ENCODE results near the gene CCDC194.

The CCDC194 gene, protein sequence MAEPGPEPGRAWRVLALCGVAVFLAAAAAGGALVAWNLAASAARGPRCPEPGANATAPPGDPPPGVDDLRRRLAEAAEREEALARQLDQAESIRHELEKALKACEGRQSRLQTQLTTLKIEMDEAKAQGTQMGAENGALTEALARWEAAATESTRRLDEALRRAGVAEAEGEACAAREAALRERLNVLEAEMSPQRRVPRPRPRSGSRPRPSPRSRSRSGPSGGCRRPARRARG

DNA sequence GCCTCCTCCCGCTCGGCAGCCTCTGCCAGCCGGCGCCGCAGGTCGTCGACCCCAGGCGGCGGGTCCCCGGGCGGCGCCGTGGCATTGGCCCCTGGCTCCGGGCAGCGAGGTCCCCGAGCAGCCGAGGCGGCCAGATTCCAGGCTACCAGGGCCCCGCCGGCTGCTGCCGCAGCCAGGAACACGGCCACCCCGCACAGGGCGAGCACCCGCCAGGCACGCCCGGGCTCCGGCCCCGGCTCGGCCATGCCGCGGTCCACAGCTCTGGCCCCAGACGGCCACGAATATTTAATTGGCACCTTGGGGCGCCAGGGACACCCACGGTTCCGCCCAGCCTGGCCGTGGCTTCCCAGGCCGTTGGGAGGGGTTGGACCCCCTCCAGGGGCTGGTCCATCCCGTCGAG lies at the start of gene CCDC194:
Gene CCDC194 (minus strand): TSS at position 283 of the 400 bp plus-strand sequence. CDS start 38 bp downstream, at position 245.
- TF ChIP-seq, protein P1, sequence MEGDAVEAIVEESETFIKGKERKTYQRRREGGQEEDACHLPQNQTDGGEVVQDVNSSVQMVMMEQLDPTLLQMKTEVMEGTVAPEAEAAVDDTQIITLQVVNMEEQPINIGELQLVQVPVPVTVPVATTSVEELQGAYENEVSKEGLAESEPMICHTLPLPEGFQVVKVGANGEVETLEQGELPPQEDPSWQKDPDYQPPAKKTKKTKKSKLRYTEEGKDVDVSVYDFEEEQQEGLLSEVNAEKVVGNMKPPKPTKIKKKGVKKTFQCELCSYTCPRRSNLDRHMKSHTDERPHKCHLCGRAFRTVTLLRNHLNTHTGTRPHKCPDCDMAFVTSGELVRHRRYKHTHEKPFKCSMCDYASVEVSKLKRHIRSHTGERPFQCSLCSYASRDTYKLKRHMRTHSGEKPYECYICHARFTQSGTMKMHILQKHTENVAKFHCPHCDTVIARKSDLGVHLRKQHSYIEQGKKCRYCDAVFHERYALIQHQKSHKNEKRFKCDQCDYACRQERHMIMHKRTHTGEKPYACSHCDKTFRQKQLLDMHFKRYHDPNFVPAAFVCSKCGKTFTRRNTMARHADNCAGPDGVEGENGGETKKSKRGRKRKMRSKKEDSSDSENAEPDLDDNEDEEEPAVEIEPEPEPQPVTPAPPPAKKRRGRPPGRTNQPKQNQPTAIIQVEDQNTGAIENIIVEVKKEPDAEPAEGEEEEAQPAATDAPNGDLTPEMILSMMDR (IDR thresholded peaks at IDR 0.05; ENCODE audit: borderline replicate concordance, control extremely low read depth, extremely low read depth, insufficient read depth, missing control alignments), result no peak
- in situ Hi-C loops (cut with MboI; ENCODE audit: low sequenced_read_pairs, unreplicated experiment), result no loop called here
- no peak for DNase-seq (ENCODE audit: low spot score)

DNA sequence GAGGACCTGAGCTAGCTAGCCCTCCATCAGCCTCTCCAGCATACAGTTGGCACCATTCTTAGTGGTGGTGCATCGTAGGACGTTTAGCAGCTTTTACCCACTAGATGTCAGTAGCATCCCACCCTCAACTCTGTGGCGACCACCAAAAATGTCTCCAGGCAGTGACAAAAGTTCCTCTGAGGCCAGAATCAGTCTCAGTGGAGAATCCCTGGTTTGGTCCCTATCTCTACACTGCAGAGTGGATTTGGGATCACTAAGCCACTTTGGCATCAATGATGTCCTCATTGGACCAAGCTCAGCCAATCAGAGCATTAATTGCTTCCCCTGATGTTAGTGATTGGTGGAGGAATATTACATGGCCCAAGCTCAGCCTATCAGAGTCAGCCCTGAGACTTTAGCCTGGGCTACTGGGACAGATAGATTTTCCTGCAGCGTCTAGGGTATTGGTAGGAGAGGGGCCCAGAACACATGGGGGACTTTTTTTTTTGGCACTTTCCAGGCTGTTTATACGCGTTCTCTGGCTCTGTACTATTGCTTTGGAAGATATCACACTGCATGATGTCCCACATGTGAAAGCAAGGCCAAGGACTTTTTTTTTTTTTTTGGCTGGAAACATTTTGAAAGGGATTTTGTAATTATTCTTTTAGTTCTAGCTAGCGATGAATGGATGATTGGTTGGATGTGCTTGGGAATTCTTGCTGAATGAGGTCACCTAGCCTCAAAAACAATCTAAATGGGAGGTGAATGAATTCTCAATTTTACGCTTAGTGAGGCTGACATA lies 47.4 kb upstream of the CCDC194 start:
- peak; percentile 58 for DNase-seq (ENCODE audit: low spot score)
- in situ Hi-C loops (cut with MboI; ENCODE audit: low sequenced_read_pairs, unreplicated experiment), result no loop called here
- TF ChIP-seq, protein P1 (IDR thresholded peaks at IDR 0.05; ENCODE audit: borderline replicate concordance, control extremely low read depth, extremely low read depth, insufficient read depth, missing control alignments), result peak; percentile 13

DNA sequence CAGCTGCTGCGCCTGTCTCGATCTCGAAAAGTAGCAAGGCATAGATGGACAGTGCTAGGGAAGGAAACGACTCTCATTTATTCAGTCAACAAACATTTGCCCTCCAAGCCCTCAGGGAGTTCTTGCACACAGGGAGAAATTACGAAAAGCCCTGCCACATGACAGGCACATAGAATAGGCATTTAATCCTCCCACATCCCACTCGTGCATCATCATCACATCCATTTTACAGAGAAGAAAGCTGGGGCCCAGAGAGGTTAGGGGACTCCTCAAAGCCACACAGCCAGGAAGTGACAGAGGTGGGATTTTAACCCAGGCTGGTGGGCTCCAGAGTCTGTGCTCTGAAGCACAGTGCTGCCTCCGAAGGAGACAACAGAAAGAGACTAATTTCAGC lies 42.9 kb upstream of the CCDC194 start:
- DNase-seq (ENCODE audit: low spot score), result no peak
- in situ Hi-C loops (cut with MboI; ENCODE audit: low sequenced_read_pairs, unreplicated experiment), result no loop called here
- TF ChIP-seq, protein P1 (IDR thresholded peaks at IDR 0.05; ENCODE audit: borderline replicate concordance, control extremely low read depth, extremely low read depth, insufficient read depth, missing control alignments), result no peak

DNA sequence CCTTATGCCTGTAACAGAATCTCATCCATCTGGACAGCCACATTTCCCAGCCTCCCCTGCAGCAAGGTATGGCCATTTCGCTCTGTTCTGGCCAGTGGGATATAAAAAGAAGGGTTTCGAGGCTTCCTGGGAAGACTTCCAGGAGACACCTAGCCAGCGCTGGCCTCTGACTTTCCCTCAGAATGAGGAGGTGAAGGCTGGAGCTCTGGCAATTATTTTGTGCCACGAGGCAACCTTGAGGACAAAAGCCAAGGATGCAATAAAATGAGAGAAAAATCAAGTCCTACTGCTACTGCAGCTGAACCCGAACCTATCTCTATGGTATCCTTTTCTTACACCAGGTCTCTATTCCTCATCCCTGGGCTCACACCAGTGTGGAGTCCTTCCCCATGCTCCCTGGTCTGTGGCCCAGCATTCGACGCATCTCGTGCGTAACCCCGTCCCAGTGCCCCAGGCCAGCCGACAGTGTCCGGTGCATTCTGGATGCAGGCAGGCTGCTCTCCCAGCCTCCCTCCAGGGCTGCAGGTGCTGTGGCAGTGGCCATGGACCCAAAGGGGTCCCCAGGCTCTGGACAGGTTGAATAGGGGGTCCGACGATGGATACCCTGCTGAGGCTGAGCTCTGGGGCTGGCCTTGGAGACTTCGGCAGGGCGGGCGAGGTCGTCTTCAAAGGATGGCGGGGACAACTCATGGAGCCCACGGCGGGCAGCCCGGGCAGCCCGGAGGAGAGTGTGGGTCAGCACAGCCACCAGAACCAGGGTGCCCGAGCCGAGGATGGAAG lies 42.3 kb upstream of the CCDC194 start:
- TF ChIP-seq, protein P1 (IDR thresholded peaks at IDR 0.05; ENCODE audit: borderline replicate concordance, control extremely low read depth, extremely low read depth, insufficient read depth, missing control alignments), result no peak
- in situ Hi-C loops (cut with MboI; ENCODE audit: low sequenced_read_pairs, unreplicated experiment), result no loop called here
- no peak for DNase-seq (ENCODE audit: low spot score)

DNA sequence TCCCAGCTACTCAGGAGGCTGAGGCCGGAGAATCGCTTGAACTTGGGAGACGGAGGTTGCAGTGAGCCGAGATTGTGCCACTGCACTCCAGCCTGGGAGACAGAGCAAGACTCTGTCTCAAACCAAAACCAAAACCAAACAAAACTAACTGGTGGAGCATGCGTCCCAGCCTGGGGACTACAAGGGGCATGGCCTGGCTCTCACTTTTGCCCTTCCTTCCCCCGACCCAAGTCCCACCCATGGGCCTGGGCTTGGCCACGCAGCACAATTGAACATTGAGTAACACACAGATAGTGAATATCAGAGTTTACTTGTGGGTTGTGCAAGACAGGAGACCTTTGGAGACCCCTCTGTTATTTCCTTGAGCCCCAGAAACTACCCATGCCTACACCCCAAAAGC lies 41.2 kb upstream of the CCDC194 start:
- TF ChIP-seq, protein P1 (IDR thresholded peaks at IDR 0.05; ENCODE audit: borderline replicate concordance, control extremely low read depth, extremely low read depth, insufficient read depth, missing control alignments), result no peak
- DNase-seq (ENCODE audit: low spot score), result no peak
- in situ Hi-C loops (cut with MboI; ENCODE audit: low sequenced_read_pairs, unreplicated experiment), result no loop called here

DNA sequence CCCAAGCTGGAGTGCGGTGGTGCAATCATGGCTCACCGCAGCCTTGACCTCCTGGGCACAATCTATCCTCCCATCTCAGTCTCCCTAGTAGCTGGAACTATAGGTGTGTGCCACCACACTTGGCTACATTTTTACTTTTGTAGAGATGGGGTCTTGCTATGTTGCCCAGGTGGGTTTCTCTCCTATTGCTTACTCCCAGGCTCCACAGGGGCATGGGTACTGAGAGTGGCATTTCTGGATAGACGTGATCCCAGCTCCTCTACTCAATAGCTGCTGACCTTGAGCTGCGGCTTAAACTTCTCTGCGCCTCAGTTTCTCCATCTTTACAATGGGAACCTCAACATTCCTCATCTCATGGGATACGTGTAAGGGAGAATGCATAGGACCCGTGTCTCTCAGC lies 37.4 kb upstream of the CCDC194 start:
- TF ChIP-seq, protein P1 (IDR thresholded peaks at IDR 0.05; ENCODE audit: borderline replicate concordance, control extremely low read depth, extremely low read depth, insufficient read depth, missing control alignments), result no peak
- in situ Hi-C loops (cut with MboI; ENCODE audit: low sequenced_read_pairs, unreplicated experiment), result no loop called here
- DNase-seq (ENCODE audit: low spot score), result no peak
